ENCODE results near the gene ETNPPL. TPM values are rescaled to one million over a fixed set of nuclear protein-coding genes. Genes with fewer than 3 reads are reported as not detected.

Gene ETNPPL
- total and polyA plus RNA-seq, 2 of the 13 experiments (the other 11 are each of a cell fraction or from before 2014, with no cell fraction given): 1.4 to 6.0 TPM

- TF ChIP-seq ZNF350 (CRISPR knock-in tag; IDR thresholded peaks at IDR 0.05; ENCODE audit: borderline replicate concordance, low read depth) (no peak), ZNF724P (CRISPR knock-in tag; IDR thresholded peaks at IDR 0.05; ENCODE audit: borderline replicate concordance) (no peak), BCL6 (CRISPR knock-in tag; IDR thresholded peaks at IDR 0.05) (peak; percentile 44; the same call in 1 of the 2 replicates), HNF4G (IDR thresholded peaks at IDR 0.05; ENCODE audit: borderline replicate concordance, low read depth, low read length) (peak; percentile 80), HNF4G (CRISPR knock-in tag; IDR thresholded peaks at IDR 0.05; ENCODE audit: borderline replicate concordance, low read depth) (peak; percentile 83; the same call in 1 of the 2 replicates), SKI (IDR thresholded peaks at IDR 0.05; ENCODE audit: partially characterized antibody) (peak; percentile 39), RCOR2 (CRISPR knock-in tag; IDR thresholded peaks at IDR 0.05) (peak; percentile 47; the same call in 1 of the 2 replicates), ARID2 (CRISPR knock-in tag; IDR thresholded peaks at IDR 0.05; ENCODE audit: borderline replicate concordance) (no peak), ZNF747 (CRISPR knock-in tag; IDR thresholded peaks at IDR 0.05; ENCODE audit: borderline replicate concordance) (no peak), PPARG (CRISPR knock-in tag; conservative IDR thresholded peaks at IDR 0.05) (peak; percentile 56), ARID5B (CRISPR knock-in tag; IDR thresholded peaks at IDR 0.05) (peak; percentile 86), ZNF562 (CRISPR knock-in tag; IDR thresholded peaks at IDR 0.05; ENCODE audit: borderline replicate concordance) (no peak), HNRNPL (IDR thresholded peaks at IDR 0.05; ENCODE audit: low read depth, low read length) (no peak), ZNF292 (CRISPR knock-in tag; IDR thresholded peaks at IDR 0.05; ENCODE audit: borderline replicate concordance, low read depth) (peak; percentile 93; the same call in 1 of the 2 replicates), SIX1 (CRISPR knock-in tag; IDR thresholded peaks at IDR 0.05; ENCODE audit: borderline replicate concordance) (peak; percentile 66; the same call in 1 of the 2 replicates), ZBTB20 (CRISPR knock-in tag; IDR thresholded peaks at IDR 0.05; ENCODE audit: borderline replicate concordance, low read depth) (peak; percentile 27; the same call in 1 of the 2 replicates), ZNF430 (CRISPR knock-in tag; IDR thresholded peaks at IDR 0.05) (peak; percentile 63; the same call in 1 of the 2 replicates), ZSCAN22 (CRISPR knock-in tag; IDR thresholded peaks at IDR 0.05) (no peak), SAP130 (CRISPR knock-in tag; IDR thresholded peaks at IDR 0.05; ENCODE audit: low read depth) (peak; percentile 54), ZFP90 (CRISPR knock-in tag; IDR thresholded peaks at IDR 0.05; ENCODE audit: borderline replicate concordance) (no peak), FOXP1 (IDR thresholded peaks at IDR 0.05) (no peak), FOXP1 (CRISPR knock-in tag; IDR thresholded peaks at IDR 0.05) (peak; percentile 30; the same call in 1 of the 2 replicates), TGIF2 (CRISPR knock-in tag; IDR thresholded peaks at IDR 0.05) (no peak)
- TF ChIP-seq, protein P1, sequence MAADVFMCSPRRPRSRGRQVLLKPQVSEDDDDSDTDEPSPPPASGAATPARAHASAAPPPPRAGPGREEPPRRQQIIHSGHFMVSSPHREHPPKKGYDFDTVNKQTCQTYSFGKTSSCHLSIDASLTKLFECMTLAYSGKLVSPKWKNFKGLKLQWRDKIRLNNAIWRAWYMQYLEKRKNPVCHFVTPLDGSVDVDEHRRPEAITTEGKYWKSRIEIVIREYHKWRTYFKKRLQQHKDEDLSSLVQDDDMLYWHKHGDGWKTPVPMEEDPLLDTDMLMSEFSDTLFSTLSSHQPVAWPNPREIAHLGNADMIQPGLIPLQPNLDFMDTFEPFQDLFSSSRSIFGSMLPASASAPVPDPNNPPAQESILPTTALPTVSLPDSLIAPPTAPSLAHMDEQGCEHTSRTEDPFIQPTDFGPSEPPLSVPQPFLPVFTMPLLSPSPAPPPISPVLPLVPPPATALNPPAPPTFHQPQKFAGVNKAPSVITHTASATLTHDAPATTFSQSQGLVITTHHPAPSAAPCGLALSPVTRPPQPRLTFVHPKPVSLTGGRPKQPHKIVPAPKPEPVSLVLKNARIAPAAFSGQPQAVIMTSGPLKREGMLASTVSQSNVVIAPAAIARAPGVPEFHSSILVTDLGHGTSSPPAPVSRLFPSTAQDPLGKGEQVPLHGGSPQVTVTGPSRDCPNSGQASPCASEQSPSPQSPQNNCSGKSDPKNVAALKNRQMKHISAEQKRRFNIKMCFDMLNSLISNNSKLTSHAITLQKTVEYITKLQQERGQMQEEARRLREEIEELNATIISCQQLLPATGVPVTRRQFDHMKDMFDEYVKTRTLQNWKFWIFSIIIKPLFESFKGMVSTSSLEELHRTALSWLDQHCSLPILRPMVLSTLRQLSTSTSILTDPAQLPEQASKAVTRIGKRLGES (CRISPR knock-in tag; IDR thresholded peaks at IDR 0.05; ENCODE audit: borderline replicate concordance): 0 out of 2 replicates have a peak, but pooled peaks have one; percentile 30
- TF ChIP-seq, protein P2, sequence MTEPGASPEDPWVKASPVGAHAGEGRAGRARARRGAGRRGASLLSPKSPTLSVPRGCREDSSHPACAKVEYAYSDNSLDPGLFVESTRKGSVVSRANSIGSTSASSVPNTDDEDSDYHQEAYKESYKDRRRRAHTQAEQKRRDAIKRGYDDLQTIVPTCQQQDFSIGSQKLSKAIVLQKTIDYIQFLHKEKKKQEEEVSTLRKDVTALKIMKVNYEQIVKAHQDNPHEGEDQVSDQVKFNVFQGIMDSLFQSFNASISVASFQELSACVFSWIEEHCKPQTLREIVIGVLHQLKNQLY (CRISPR knock-in tag; IDR thresholded peaks at IDR 0.05): peak; percentile 94
These were observed 32.3 kb downstream of the ETNPPL start (continued) for GRCh38 chr4:108730579-108730978.

All from HepG2 (cell line).